ENCODE measurements around the gene MED23.

Gene MED23

GRCh38 chr6:131627724-131628682, at the start of gene MED23:
MED23 (minus strand) TSS chr6:131628242; CDS start chr6:131628049, 193 bp downstream.
- TF ChIP-seq CTCF (IDR thresholded peaks at IDR 0.05) = peak; percentile 99

- TF ChIP-seq CTCF (IDR thresholded peaks at IDR 0.05) = no peak
These were observed 45.1 kb upstream of the MED23 start for GRCh38 chr6:131673184-131673583.

- TF ChIP-seq CTCF (IDR thresholded peaks at IDR 0.05) = no peak
These were observed 41.8 kb upstream of the MED23 start for GRCh38 chr6:131669891-131670290.

GRCh38 chr6:131663578-131664165, 35.6 kb upstream of the MED23 start:
- no peak for TF ChIP-seq CTCF (IDR thresholded peaks at IDR 0.05)

- no peak for TF ChIP-seq CTCF (IDR thresholded peaks at IDR 0.05)
These were observed 32.2 kb upstream of the MED23 start for GRCh38 chr6:131660195-131660594.

- no peak for TF ChIP-seq CTCF (IDR thresholded peaks at IDR 0.05)
These were observed 30.2 kb upstream of the MED23 start for GRCh38 chr6:131658287-131658686.

- TF ChIP-seq CTCF (IDR thresholded peaks at IDR 0.05) = no peak
These were observed 29.6 kb upstream of the MED23 start for GRCh38 chr6:131657630-131658111.
